HG03045 (cell line): ENCODE measurements around the gene HSPB2.
"Not testable (repeated sequence)": the region's sequence is repeated elsewhere in the genome, so short reads cannot be mapped to it uniquely, and the experiment has no call there.

ENCODE experiments used
- ATAC-seq: cut with Tn5 transposase; IDR thresholded peaks from one replicate; pipeline ENCODE4 v1.9.1; 2021; ENCODE audit warnings: mild to moderate bottlenecking, moderate library complexity; ENCODE audit not compliant: unreplicated experiment

Gene HSPB2

DNA sequence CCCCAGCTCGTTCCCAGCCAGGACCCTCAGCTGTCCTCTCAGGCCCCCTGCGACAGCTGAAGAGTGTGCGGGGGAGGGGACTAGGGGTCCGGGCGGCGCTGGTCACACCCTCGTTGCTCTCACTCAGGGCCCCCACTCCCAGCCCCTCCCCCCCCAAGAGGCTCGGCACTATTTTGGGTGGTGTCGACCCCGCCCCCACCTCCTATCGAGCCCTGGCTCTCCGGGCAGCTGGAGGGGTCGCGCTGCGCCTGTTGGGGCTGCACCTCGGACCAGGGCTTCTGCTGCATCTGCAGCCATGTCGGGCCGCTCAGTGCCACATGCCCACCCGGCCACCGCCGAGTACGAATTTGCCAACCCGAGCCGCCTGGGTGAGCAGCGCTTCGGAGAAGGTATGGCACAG is at the start of gene HSPB2:
Gene HSPB2 (plus strand): TSS at position 200 of the 400 bp plus-strand sequence. CDS start 96 bp downstream, at position 296.
- no peak for ATAC-seq

- no peak for ATAC-seq
Measured at GRCh38 chr11:111870113-111870512, 42.4 kb upstream of the HSPB2 start.

DNA sequence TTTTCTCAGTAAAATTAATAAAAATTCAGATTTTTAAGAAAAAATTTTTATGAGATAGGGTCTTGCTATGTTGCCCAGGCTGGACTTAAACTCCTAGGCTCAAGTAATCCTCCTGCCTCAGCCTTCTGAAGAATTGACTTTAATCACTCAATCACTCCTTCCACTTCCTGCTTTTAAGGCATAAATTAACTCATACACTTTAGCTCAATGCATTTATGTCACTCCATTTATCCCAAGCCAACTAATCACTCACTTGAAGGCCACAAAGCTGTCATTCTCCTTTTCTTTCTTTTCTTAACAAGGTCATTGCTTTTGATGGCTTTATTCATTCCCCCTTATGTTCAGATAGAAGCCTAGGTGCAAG is 42.0 kb upstream of the HSPB2 start:
- no peak for ATAC-seq

DNA sequence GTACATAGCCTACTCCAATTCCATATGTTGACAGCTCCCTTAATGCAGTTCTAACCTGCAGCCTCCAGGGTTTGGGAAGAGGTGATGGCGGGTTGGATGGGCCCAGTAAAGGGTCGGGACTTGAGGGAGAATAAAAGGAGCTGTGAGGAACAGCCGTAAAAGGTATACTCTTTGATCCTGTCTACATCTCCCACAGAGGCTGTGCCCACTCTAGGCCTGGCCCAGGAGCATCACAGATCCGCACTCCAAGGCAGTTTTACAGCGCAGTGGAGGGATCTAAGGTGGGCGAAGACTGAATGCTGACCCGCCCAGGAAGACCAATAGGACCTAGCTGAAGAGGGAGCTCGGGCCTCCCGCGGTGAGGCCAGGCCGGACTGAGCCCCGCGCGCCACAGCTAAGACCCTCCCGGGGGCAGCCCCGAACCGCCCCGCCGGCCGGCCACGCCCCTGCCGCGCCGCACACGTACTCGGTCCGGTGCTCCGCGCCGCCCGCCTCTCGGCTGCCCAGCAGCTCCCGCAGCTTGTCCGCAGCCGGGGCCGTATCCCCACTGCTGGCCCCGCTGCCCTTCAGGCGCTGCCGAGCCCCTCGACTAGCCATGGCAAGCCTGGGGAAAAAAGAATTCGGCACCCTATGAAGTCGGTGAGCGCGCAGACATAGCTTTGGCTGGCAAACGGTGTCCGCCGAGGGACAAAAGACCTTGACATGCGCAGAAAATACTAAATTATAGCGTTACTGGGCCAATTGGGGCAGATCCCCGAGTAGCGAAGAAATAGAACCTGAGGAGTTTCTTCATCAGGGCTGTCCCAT is 41.4 kb upstream of the HSPB2 start, which contains the start of gene ALG9:
Gene ALG9 (minus strand): TSS at position 696 of the 807 bp plus-strand sequence. CDS start 99 bp downstream, at position 597.
- peak; percentile 95 for ATAC-seq

DNA sequence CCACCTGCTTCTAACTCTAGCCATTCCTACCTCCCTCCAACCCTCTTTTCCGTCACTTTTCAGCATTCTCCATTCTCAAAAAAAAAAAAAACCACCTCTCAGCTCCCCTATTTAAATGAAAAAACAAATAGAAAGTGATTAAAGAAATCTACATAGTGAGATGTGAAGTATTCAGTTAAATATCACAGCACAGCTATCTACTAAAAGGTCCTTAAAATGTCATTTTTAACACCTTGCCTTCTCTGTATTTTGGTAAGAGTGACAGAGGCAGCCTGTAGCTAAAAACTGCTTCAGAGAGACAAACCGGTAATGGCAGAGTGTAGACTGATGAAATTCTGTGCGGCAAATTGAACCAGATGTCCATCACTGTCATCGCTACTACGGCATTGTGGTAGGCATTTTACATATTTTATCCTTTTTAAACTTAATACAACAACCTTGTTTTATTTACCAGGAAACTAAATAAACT is 40.8 kb upstream of the HSPB2 start:
- ATAC-seq = no peak

- no peak for ATAC-seq
Measured at GRCh38 chr11:111878385-111878848, 34.1 kb upstream of the HSPB2 start.

DNA sequence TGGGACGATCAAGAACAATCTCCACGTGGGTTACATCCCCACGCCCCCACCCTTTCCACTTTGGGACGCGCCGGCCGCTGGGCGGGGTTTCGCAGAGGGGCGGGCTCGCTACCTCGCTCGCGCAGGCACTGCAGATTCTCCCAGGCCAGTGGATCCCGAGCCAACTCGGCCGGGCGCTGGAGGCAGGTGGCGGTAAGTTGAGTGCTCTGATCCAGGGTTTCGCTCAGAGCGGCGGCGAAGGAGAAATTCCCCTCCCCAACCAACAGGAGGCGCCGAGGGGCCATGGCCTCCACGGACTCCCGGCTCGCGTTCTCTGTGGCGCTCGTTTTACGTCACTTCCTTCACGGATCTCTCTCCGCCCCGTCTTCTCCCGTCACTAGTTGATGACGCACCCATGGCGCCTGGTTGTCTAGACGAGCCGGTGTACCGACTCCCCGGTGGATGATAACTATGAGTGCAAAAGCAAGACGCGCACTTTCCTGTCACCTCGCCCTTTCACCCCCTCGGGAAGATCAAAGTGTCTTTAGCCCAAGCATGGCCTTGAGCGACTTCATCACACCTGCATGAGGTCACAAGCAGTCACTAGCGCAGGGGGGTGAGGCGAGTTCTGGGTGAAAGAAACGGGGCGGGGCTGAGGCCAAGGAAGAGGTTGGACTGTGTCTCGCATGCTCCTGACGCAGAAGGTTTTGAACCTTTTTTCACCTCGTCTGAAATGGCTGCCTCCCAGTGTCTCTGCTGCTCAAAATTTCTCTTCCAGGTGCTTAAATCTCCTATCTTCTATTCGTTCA is 33.5 kb upstream of the HSPB2 start, which contains the start of the genes CFAP68 and FDXACB1:
Gene CFAP68 (plus strand): TSS at position 693 of the 788 bp plus-strand sequence. CDS start 20 bp downstream, at position 713.
Gene FDXACB1 (minus strand): TSS at position 317 of the 788 bp plus-strand sequence. CDS start 33 bp downstream, at position 284.
- ATAC-seq = peak; percentile 94

- no peak for ATAC-seq
Measured at GRCh38 chr11:111879637-111879960, 32.9 kb upstream of the HSPB2 start.

- no peak for ATAC-seq
Measured at GRCh38 chr11:111882202-111882601, 30.3 kb upstream of the HSPB2 start.

GRCh38 chr11:111885053-111885452 is 27.5 kb upstream of the HSPB2 start:
- not testable (repeated sequence) for ATAC-seq

- no peak for ATAC-seq
Measured at GRCh38 chr11:111886032-111886431, 26.5 kb upstream of the HSPB2 start.

DNA sequence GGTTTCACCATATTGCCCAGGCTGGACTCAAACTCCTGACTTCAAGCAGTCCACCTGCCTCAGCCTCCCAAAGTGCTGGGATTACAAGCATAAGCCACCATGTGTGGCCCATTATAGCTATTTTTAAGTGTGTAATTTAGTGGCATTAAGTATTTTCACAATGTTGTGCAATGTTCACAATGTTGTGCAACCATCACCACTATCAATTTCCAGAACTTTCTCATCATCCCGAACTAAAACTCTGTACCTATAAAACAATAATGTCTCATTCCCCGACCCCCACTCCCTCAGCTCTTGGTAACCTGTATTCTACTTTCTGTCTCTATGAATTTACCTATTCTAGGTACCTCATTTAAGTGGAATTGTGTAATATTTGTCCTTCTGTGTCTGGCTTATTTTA is 25.7 kb upstream of the HSPB2 start:
- no peak for ATAC-seq

- no peak for ATAC-seq
Measured at GRCh38 chr11:111905411-111905810, 7.1 kb upstream of the HSPB2 start.

DNA sequence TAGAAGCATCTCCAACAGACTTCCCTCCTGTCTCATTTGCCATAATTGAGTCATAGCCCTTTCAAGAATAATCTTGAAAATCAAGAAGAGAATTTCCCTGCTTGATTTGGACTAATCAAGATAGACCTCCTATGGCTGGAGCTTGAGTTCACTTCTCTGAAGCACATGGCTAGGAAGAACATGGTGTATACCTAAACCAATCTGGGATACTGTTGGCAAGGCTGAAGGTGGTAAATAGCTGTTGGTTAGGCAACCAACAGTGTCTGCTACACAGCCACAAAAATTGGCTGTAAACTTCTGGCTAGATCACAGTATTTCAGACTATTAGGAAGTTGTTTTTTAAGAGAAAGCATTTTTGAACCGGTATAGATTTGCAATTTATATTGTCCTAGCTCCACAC is 5.9 kb upstream of the HSPB2 start:
- no peak for ATAC-seq

- ATAC-seq = no peak
Measured at GRCh38 chr11:111908639-111909305, 3.8 kb upstream of the HSPB2 start.

GRCh38 chr11:111909378-111909777 is 3.2 kb upstream of the HSPB2 start:
- no peak for ATAC-seq

DNA sequence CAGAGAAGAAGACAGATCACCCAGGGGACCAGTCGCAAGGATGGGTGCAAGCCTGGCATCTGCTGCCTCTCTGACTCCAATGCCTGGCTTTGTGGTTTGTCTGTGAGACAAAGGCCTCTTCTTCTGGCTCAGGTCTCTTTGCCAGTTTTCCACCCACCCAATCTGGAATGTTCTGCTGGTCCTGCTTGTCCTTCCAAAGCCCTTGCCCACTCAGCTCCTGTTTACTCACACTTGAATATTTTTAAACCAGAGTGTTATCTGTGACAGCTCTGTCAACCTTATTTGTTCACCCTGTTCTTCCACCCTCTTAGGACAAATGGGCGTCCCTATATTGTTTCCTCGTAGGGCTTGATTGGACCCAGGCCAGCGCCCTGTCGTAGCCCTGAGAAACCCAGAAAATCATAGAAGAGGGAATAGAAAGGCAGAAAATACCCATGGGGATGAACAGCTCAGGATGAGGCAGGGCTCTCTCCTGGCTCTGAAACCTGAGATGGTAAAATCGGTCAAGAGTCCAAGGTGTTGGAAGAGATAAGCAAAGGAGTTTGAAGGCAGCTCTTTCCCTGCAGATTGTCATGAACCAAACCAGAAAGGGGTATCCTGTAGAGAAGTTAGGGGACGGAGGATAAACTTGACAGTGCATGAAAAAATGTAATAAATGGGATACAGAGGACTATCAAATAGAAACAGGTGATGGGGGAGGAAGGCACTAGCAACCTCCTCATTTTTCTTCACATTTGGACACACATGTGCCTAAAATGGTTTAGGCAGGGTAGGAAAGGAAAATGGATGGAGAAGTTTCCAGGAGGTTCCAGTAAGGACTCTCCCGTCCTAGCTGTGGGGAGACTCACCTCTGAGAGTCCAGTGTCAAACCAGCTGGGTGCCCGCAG is 1.6 kb upstream of the HSPB2 start:
- no peak for ATAC-seq

DNA sequence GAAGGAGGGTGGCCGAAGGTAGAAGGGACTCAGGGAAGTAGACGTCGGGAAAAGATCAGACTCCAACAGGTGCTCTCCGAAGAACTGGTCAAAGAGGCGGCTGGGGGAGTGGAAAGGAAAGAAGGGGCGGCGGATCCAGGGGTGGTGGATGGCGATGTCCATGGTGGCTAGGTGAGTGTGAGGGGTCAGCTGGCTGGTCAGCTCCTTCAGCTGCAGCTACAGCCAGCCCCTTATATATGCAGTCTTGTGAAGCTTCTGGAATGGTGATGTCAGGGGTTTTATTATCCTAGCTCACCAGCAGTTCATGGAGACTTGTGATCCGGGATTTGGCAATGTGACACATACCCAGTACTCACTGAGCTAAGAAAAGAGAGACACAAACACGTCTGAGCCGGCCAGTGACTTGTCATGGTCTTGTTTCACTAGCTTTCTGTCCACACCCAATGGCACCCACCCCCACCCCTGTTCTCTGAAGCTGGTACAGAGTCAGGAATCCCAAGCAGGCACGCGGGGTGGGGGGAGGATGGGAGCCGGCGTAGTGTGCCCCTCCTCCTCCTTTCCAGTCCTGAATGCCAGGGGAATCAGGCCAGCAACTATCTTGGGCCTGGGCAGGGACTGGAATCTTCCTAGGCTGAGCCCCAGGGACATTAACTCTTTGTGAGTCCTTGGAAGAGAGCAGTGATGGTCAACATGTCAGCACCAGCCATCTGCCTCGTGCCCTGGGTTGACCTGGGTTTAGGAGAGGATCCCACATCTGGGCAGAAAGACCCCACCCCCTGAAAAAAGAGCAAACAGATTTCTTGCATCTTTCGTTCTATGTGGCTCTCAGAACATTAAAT is 752 bp upstream of the HSPB2 start, which contains the start of gene CRYAB:
Gene CRYAB (minus strand): TSS at position 208 of the 839 bp plus-strand sequence. CDS start 46 bp downstream, at position 162.
- no peak for ATAC-seq
